HG03039 (cell line): ENCODE measurements around the gene ZNF785.
A peak's percentile ranks its signal among the peaks of the same experiment; 100 is the strongest.
"Not testable (repeated sequence)": the region's sequence is repeated elsewhere in the genome, so short reads cannot be mapped to it uniquely, and the experiment has no call there.

ENCODE experiments used
- ATAC-seq: cut with Tn5 transposase; IDR thresholded peaks from one replicate; pipeline ENCODE4 v1.9.1; 2021; ENCODE audit warnings: mild to moderate bottlenecking, moderate library complexity; ENCODE audit not compliant: unreplicated experiment

ZNF785 gene

DNA sequence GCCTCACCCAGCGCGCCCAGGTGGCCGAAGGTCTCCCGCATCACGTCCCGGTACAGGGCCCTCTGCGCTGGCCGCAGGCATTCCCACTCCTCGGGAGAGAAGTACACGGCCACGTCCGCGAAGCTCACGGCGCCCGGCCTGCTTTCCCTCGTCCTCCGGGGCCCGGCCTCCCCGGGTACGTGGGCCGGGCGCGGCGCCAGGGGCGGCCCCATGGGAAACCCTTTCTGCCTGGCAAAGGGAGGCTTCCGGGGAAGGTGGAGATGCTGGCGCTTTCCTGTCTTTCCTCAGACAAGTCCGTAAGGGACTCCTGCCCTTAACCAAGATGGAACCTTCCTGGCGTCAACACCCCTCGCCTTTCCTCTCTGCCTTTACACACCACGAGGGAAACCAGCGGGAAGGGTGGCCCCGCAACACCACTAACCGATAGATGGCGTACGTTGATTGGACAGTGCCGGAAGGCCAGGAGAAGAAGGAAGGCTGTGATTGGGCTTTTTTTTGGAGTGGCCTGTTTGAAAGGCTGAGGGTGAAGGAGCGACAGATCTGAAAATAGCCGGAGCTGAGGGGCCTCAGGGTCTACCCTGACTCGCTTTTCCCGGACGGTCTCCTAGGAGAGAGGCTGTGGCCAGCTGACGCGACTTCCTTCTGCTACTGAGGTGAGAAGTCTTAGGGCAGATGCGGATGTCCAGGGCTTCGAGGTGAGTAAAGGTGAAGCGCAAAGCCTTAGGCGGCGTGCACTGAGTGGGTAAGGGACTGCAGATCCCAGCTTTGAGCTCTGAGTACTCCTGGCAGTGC, at the start of gene ZNF785:
Gene ZNF785, minus strand, starts transcription at position 298 of the 792 bp plus-strand sequence. Its CDS starts 86 bp downstream, at position 212.
- peak; percentile 86 for ATAC-seq

GRCh38 chr16:30633526-30633925, 48.0 kb upstream of the ZNF785 start:
- no peak for ATAC-seq

GRCh38 chr16:30632454-30632853, 47.0 kb upstream of the ZNF785 start:
- not testable (repeated sequence) for ATAC-seq

GRCh38 chr16:30628628-30629540, 43.4 kb upstream of the ZNF785 start:
- ATAC-seq = no peak

DNA sequence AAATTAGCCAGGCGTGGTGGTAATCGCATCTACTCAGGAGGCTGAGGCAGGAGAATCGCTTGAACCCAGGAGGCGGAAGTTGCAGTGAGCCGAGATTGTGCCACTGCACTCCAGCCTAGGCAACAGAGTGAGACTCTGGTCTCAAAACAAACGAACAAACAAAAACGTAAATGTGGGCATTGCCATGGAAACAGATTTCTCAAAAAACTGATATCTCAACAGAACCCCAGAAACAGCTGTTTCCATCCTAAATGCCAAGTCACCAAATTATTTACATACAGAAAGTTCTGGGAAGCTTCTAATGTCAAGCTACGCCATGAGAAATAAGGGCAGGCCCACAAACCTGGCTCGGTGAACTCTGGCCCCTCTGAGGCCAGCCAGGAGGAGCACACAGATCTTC, 40.7 kb upstream of the ZNF785 start:
- no peak for ATAC-seq

- ATAC-seq = no peak
Measured at GRCh38 chr16:30623536-30624283, 38.2 kb upstream of the ZNF785 start.

DNA sequence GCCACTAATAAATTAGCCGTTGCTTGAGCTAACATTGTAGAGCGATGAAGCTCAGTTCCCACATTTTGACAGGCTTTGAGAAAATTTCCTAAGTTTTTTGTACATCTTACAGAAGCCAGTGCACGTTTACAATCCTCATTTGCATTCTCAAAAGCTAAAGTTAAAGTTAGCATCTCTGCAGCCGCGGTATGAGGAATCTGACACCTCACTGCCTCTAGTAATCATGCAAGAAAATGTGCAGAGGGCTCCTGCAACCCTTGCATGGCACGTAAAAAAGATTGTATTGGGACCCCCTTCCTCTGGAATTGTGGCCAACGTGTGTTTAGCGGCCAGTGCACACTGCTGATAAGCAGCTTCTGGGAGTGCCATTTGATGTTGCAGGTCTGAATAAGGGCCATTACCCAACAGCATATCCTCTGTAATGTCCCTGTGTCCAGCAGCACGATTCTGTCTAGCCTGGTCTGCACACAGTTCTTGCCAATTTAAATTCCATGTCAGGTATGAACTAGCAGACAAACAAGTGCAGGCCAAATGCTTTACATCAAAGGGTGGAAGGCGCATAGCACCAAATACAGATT, 37.0 kb upstream of the ZNF785 start:
- ATAC-seq = no peak

- no peak for ATAC-seq
Measured at GRCh38 chr16:30621765-30622164, 36.3 kb upstream of the ZNF785 start.

DNA sequence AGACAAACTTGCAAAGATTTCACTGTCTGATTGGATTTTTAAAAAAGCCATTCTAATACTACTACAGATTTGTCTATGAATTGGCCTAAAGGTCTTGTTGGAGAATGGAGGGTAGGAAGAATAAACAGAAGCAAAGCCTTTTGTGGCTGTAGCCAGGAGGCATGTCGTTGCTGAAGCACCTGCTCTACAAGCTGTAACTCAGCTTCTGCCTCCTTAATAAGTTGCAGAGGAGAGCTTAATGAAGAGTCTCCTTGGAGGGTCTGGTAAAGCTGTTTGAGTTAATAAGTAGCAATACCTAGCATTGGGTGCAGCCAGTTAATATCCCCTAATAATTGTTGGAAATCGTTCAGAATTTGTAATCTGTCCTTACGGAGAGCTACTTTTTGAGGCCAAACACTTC, 34.7 kb upstream of the ZNF785 start:
- ATAC-seq = no peak

DNA sequence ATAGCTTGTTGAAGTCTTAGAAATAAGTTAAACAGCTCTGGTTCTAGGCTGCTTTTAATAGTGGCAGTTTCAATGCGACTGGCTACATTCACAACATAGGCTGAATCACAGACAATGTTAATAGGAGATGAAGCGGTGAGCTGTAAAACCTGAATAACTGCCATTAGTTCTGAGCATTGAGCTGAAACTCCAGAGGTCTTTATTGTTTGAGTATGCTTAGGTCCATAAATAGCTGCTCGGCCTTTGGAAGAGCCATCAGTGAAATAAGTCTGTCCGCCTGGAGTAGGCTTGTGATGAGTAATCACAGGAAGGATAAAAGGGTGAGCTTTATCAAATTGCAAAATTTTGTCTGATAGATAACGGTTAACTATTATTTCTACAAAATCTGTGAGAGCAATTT, 34.1 kb upstream of the ZNF785 start:
- ATAC-seq = no peak

- no peak for ATAC-seq
Measured at GRCh38 chr16:30619202-30619601, 33.7 kb upstream of the ZNF785 start.

DNA sequence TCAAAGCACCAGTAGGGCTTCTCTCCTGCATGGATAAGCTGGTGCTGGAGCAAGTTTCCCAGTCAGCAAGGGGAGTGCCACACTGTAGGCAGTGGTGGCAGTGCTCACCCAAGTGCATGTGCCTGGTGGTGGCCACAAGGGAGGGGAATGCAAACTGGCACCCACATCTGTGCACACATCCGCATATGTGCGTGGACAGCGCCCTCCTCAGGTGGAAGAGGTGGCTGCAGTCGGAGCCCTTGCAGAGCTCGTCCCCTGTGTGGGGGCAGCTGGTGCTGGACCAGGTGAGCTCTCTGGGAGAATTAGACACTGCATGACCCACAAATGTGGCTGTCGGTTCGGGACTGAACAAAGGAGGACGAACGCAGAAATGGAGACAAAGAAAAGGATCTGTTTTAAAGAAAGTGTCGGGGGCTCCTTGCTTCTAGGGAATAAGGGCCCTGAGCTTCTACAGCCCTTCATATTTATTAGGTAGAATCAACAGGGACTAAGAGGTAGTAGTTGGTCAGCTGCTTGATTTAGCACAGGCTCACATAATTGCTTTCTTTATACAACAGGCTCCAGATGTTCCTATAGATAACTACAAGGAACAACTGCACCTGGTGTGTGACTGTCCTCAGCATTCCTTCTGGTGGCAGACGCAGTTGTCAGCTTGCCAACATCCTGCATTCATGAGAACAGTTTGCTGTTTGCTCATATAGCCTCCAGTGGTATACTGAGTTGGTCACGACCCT, 30.0 kb upstream of the ZNF785 start:
- ATAC-seq = no peak

GRCh38 chr16:30609926-30610839, 24.7 kb upstream of the ZNF785 start, which contains the start of gene ZNF689:
Gene ZNF689 (minus strand): TSS chr16:30610389. CDS start chr16:30610041, 348 bp downstream.
- ATAC-seq = peak; percentile 86

- peak; percentile 24 for ATAC-seq
Measured at GRCh38 chr16:30609002-30609925, 23.8 kb upstream of the ZNF785 start.

- no peak for ATAC-seq
Measured at GRCh38 chr16:30606004-30606403, 20.5 kb upstream of the ZNF785 start.

DNA sequence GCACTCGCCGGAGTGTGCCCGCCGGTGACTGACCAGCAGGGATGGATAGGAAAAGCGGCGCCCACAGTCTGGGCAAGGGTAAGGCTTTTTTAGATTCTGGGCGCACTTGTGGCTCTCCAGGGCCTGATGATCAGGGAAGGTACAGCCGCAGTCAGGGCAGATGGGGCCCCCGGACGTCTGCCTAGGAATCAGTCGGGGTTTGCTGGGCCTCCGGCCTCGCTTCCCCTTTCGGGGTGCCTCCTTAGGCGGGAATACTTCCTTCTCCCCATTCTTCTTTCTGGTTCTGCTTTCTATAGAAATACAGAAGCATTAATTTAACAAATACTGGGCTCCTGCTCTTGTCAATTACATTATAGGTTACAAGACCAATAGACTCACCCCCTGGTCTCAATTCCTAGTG, 19.7 kb upstream of the ZNF785 start:
- ATAC-seq = no peak

DNA sequence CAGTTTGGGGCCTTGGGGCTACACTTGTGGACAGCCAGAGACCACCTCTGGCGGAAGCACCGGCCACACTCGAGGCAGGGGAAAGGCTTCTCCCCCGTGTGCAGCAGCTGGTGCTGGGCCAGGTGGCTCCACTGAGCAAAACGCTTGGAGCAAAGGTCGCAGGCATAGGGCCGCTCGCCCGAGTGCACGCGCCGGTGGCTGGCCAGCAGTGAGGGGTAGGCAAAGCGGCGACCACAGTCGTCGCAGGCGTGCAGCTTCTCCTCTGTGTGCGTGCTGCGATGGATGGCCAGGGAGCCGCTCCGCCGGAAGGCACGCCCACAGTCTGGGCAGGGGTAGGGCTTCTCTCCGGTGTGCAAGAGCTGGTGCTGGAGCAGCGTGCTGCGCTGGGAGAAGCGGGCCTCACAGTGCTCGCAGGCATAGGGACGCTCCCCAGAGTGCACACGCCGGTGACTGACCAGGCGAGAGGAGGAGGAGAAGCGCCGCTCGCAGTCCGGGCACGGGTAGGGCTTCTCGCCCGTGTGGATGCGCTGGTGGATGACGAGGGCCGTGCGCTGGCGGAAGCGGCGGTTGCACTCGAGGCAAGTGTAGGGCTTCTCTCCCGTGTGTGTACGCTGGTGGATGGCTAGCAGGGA, 18.9 kb upstream of the ZNF785 start:
- no peak for ATAC-seq
